Large intestine (tissue), 3 donors: ENCODE data around the gene MYB. TPM values are rescaled to one million over a fixed set of nuclear protein-coding genes. Genes with fewer than 3 reads are reported as not detected.

Source experiments
- DNase-seq, 2 donors: peaks; one replicate each; pipeline versions ENCODE4 v3.0.0 to v3.0.0-alpha.2; 2013
- H3K27ac ChIP-seq: one replicate; pipeline ENCODE4 v1.5.1; 2013; ENCODE audit warnings: low read length
- H3K27me3 ChIP-seq: 2 replicates; pipeline ENCODE4 v1.6.1; 2013; ENCODE audit warnings: low read length; ENCODE audit not compliant: control insufficient read depth, insufficient read depth
- H3K36me3 ChIP-seq: 2 replicates; pipeline ENCODE4 v1.6.1; 2013; ENCODE audit warnings: low read length; ENCODE audit not compliant: control insufficient read depth, insufficient read depth
- H3K4me1 ChIP-seq: one replicate; pipeline ENCODE4 v1.6.1; 2013; ENCODE audit warnings: low read length; ENCODE audit not compliant: control insufficient read depth, insufficient read depth
- H3K4me3 ChIP-seq: one replicate; pipeline ENCODE4 v1.5.1; 2013; ENCODE audit warnings: low read length
- H3K9me3 ChIP-seq: one replicate; pipeline ENCODE4 v1.6.1; 2013; ENCODE audit warnings: mild to moderate bottlenecking, low read depth, low read length, moderate library complexity; ENCODE audit not compliant: control insufficient read depth
- WGBS: methylation state at CpG from one replicate; pipeline ENCODE4 v1.1.5; 2013; ENCODE audit warnings: low lambda C conversion rate; ENCODE audit not compliant: insufficient coverage; 5-methylcytosine and 5-hydroxymethylcytosine counted together
- polyA plus RNA-seq: library from polyadenylated mRNA; unstranded; fragments of 120-200 nt; gene quantifications from one replicate; pipeline ENCODE4 v1.2.1, GENCODE V29; 2013

MYB gene
- polyA plus RNA-seq, 1 donor: 12.1 TPM

DNA sequence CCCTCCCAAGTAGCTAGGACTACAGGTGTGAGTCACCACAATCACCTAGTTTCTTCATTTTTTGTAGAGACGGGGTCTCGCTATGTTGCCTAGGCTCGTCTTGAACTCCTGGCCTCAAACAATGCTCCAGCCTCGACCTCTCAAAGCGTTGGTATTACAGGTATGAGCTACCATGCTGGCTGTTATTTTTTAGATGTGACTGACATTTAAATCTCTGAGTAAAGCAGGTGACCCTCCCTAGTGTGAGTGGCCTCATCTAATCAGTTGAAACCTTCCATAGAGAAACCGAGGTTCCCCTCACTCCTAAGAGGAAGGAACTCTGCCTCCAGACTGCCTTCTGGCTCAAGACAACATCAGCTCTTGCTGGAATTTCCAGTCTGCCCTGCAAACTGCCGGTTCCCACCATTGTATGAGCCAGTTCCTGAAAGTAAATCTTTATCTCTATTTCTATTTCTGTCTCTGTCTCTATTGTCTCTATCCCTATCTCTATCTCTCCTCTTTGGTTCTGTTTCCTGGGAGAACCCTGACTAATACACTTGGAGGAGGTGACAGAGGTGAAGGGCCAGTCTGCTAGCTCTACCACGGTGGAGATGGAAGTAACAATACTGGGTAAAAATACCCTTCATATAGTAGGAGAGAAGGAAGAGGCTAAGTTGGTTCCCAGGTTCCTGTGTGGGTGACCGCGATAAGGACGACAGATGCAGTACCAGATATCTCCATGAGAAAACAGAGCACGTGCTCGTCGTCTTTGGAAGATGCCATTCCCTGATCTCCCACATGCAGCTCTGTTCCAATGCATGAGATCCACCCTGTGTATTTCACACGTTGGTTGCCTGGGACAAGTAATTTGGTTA, 81.0 kb downstream of the MYB start:
- H3K27ac ChIP-seq: no peak overlapping the region
- no peaks in the 10 kb centered on the region for H3K36me3 ChIP-seq
- H3K4me3 ChIP-seq: no peak overlapping the region
- H3K4me1 ChIP-seq: peaks cover 10% of the 10 kb centered on the region
- H3K9me3 ChIP-seq: no peaks in the 10 kb centered on the region
- DNase-seq: no peak
- no peaks in the 10 kb centered on the region for H3K27me3 ChIP-seq
- 83% methylated on average over 1 of the region's 15 CpGs for WGBS

DNA sequence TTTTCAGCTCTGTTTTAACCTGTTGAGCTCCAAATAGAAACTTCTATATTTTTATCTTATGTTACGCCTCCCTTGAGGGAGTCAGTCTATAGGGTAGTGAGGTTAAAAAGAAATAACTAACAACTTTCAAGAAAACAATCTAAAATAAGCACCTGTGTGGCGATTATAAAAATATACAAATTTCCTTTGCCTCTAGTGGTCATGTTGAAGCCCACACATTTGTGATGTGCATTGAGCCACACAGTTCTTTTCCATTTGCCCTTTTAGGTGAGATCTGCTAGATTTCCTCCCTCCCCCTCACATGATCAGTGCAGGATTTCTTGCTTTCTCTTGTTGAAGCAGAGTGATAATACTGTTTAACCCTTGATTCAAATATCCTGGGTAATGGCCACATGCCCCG, 84.2 kb downstream of the MYB start:
- DNase-seq: no peak
- no peaks in the 10 kb centered on the region for H3K36me3 ChIP-seq
- H3K4me3 ChIP-seq: no peak overlapping the region
- no peaks in the 10 kb centered on the region for H3K27me3 ChIP-seq
- H3K9me3 ChIP-seq: no peaks in the 10 kb centered on the region
- H3K4me1 ChIP-seq: peaks cover 42% of the 10 kb centered on the region
- 100% methylated on average over 1 of the region's 3 CpGs for WGBS
- H3K27ac ChIP-seq: no peak overlapping the region

DNA sequence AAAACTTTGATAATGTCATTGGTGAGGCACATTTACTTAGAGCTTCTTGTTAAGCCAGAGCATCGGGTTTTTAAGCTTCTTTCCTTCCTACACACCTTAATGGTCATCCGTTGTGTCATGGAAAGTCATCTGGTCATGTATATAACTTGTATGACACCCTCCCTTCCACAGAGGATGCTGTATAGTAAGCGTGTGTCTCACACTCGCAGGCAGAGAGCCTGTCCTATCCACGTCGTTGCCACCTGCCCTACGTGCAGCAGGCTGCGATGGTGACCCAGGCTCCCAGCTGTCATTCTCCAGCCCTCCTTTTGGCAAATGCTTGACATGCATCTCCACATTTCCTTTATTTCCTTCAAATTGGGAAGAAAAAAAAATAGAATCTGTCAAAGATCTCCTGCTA, 85.6 kb downstream of the MYB start:
- H3K27me3 ChIP-seq: no peaks in the 10 kb centered on the region
- WGBS: 40% methylated on average over 1 of the region's 8 CpGs
- no peaks in the 10 kb centered on the region for H3K9me3 ChIP-seq
- peak overlapping the region; percentile 59 for H3K27ac ChIP-seq
- no peak for DNase-seq
- no peaks in the 10 kb centered on the region for H3K36me3 ChIP-seq
- H3K4me3 ChIP-seq: no peak overlapping the region
- H3K4me1 ChIP-seq: peaks cover 53% of the 10 kb centered on the region

DNA sequence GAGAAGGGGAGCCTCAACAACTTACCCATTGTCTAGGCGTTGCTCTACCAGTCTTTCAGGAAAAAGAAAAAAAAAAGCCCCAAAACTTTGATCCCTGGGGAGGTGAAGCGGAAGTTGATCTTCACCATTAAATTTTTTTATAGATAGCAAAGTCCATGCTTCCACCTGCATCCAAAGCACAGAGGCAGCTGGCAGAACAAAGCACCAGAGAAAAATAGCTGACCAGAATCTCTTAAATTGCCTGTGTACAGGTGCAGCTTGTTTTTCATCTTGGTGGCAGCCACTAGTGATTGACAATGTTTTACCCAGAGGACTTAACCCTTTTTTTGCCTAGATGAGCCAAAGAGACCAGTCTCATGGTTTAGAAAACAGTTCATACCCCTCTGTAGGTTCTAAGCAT, 86.0 kb downstream of the MYB start:
- WGBS: no CpG with 5 or more reads among the region's 2 CpGs
- DNase-seq: peak; percentile 61 to 89
- peak overlapping the region; percentile 59 for H3K27ac ChIP-seq
- no peaks in the 10 kb centered on the region for H3K36me3 ChIP-seq
- H3K27me3 ChIP-seq: no peaks in the 10 kb centered on the region
- no peaks in the 10 kb centered on the region for H3K9me3 ChIP-seq
- peaks cover 57% of the 10 kb centered on the region for H3K4me1 ChIP-seq
- H3K4me3 ChIP-seq: no peak overlapping the region

DNA sequence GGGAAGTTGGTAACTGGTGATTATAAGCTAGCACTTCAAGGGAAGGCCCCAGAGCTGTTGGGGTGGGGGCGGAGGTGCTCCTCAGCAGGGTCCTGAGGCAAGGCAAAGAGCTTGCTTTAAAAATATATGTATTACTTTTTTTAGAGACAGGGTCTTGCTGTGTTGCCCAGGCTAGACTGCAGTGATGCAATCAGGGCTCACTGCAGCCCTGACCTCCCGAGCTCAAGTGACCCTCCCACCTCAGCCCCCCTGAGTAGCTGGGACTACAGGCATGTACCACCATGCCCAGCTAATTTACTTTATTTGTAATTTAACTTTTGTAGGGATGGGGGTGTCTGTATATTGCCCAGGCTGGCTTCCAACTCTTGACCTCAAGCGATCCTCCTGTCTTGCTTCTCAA, 87.2 kb downstream of the MYB start:
- H3K27ac ChIP-seq: peak overlapping the region; percentile 59

DNA sequence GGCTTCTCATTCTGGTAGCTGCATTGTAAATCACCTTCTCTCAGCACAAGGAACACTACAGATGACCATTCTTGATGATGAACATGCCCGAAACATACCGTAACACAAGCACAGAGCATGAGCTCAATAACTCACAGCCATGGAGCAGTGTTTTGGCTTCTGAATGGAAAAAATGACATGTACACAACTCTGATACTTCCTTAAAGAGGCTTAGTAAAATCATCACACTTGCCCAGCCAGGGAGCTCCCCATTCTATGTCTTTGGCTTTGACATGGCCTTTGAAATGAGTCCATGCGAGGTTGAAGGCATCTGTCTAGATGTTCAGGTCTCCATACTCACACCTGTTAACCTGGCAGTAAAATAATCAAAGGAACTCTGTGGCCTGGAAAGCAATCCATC, 87.6 kb downstream of the MYB start:
- Histone ChIP-seq H3K4me3 (no peak overlapping the region), H3K36me3 (no peaks in the 10 kb centered on the region), H3K27ac (peak overlapping the region; percentile 1), H3K9me3 (no peaks in the 10 kb centered on the region), H3K27me3 (no peaks in the 10 kb centered on the region), H3K4me1 (peaks cover 57% of the 10 kb centered on the region)
- WGBS: no CpG with 5 or more reads among the region's 3 CpGs
- DNase-seq: no peak

More for the DNA sequence above, 87.2 kb downstream of the MYB start:
- H3K27me3 ChIP-seq: no peaks in the 10 kb centered on the region
- no peaks in the 10 kb centered on the region for H3K9me3 ChIP-seq
- WGBS: no CpG with 5 or more reads among the region's 3 CpGs
- no peak for DNase-seq
- no peak overlapping the region for H3K4me3 ChIP-seq
- H3K4me1 ChIP-seq: peaks cover 57% of the 10 kb centered on the region
- H3K36me3 ChIP-seq: no peaks in the 10 kb centered on the region

Other genes with a start within 250 kb of the MYB start
- 0.70 TPM for gene ALDH8A1, start 231.2 kb upstream of the MYB start, polyA plus RNA-seq
- 47.2 TPM for gene HBS1L, start 126.5 kb upstream of the MYB start, polyA plus RNA-seq